ENCODE measurements around the gene TM9SF1. TPM values are rescaled to one million over a fixed set of nuclear protein-coding genes. Genes with fewer than 3 reads are reported as not detected.

The TM9SF1 gene
- polyA plus RNA-seq, 3 donors, result 14.6 to 56.0 (median 51.1) TPM

GRCh38 chr14:24241829-24242443, 46.7 kb upstream of the TM9SF1 start:
- Histone ChIP-seq H3K4me3 (replicated peaks in 1 of 3; ENCODE audit: low read depth in 2 of 3, low read length in 3 of 3) (peak overlapping the region; percentile 48 to 82 (median 78)), H3K9ac (ENCODE audit: insufficient read depth, low read length, poor library complexity, severe bottlenecking) (peak overlapping the region; percentile 85), H3K4me2 (replicated peaks; ENCODE audit: extremely low read depth, low read length, poor library complexity, severe bottlenecking) (peak overlapping the region; percentile 80), H3K27ac (ENCODE audit: low read depth in 1 of 2, low read length in 2 of 2) (peak overlapping the region; percentile 94 to 98), H2AFZ (ENCODE audit: insufficient read depth, low read depth, low read length, poor library complexity, severe bottlenecking) (peak overlapping the region; percentile 54), H3K9me3 (replicated peaks in 1 of 2; ENCODE audit: control insufficient read depth in 1 of 2, insufficient read depth in 1 of 2, low read length in 2 of 2) (no peaks in the 10 kb centered on the region), H3K79me2 (ENCODE audit: insufficient read depth, low read length) (peaks cover 47% of the 10 kb centered on the region), H3K27me3 (ENCODE audit: control insufficient read depth in 2 of 2, insufficient read depth in 2 of 2, low read length in 2 of 2) (no peaks in the 10 kb centered on the region), H3K36me3 (replicated peaks in 1 of 2; ENCODE audit: control insufficient read depth in 1 of 2, insufficient read depth in 2 of 2, low read length in 2 of 2) (peaks cover 42 to 45% of the 10 kb centered on the region in 2 donors), H3K4me1 (ENCODE audit: control insufficient read depth in 1 of 2, insufficient read depth in 2 of 2, low read length in 2 of 2) (peaks cover 50 to 72% of the 10 kb centered on the region in 2 donors), H4K20me1 (ENCODE audit: insufficient read depth, low read length) (peaks cover 52% of the 10 kb centered on the region)
- intact Hi-C loops (cut with micrococcal nuclease), result loop anchor here (1.0 to 10.0 kb wide), 6 partner anchors 9 to 193 kb away; partner anchors contain the start of genes DHRS1 (in 1 of the 2), GMPR2 (in 1 of the 2), NEDD8 (in 1 of the 2) and NOP9 (in 1 of the 2)
- Mint-ChIP-seq H3K4me1 (peaks cover 66% of the 10 kb centered on the region), H3K4me3 (peak overlapping the region; percentile 90 to 97), H3K27me3 (ENCODE audit: low read depth in 3 of 3) (no peaks in the 10 kb centered on the region), H3K9me3 (peaks cover 0 to 2% (median 0%) of the 10 kb centered on the region in 7 donors), H3K27ac (peak overlapping the region; percentile 99 to 100 (median 100)), H3K36me3 (peaks cover 42 to 43% of the 10 kb centered on the region in 2 donors)
- under 1% methylated on average over 37 of the region's 39 CpGs for WGBS (ENCODE audit: insufficient coverage)
- DNase-seq, result peak; percentile 88 to 93 (median 92)
- peak; percentile 33 for TF ChIP-seq CTCF (IDR thresholded peaks at IDR 0.05)

- peaks cover 56 to 59% of the 10 kb centered on the region in 2 donors for H3K36me3 Mint-ChIP-seq
- DNase-seq, result no peak
- intact Hi-C loops (cut with micrococcal nuclease), result loop anchor here in 1 of 2 donors (5.0 to 10.0 kb wide), 2 partner anchors 57 to 194 kb away; partner anchors contain the start of genes DHRS1 and NOP9
- H3K4me3 Mint-ChIP-seq, result no peak overlapping the region
- no peaks in the 10 kb centered on the region for H3K27me3 Mint-ChIP-seq (ENCODE audit: low read depth in 3 of 3)
- H3K4me1 ChIP-seq (ENCODE audit: control insufficient read depth in 1 of 2, insufficient read depth in 2 of 2, low read length in 2 of 2), result peaks cover 45 to 68% of the 10 kb centered on the region in 2 donors
- peak overlapping the region; percentile 80 for H3K4me2 ChIP-seq (replicated peaks; ENCODE audit: extremely low read depth, low read length, poor library complexity, severe bottlenecking)
- H3K9me3 Mint-ChIP-seq, result peaks cover 0 to 2% (median 0%) of the 10 kb centered on the region in 7 donors
- TF ChIP-seq CTCF (IDR thresholded peaks at IDR 0.05), result no peak
- H3K27ac ChIP-seq (ENCODE audit: low read depth in 1 of 2, low read length in 2 of 2), result peak overlapping the region in 1 of 2 donors; percentile 45
- peaks cover 55% of the 10 kb centered on the region for H3K79me2 ChIP-seq (ENCODE audit: insufficient read depth, low read length)
- H2AFZ ChIP-seq (ENCODE audit: insufficient read depth, low read depth, low read length, poor library complexity, severe bottlenecking), result no peak overlapping the region
- H4K20me1 ChIP-seq (ENCODE audit: insufficient read depth, low read length), result peaks cover 68% of the 10 kb centered on the region
- H3K9me3 ChIP-seq (replicated peaks in 1 of 2; ENCODE audit: control insufficient read depth in 1 of 2, insufficient read depth in 1 of 2, low read length in 2 of 2), result no peaks in the 10 kb centered on the region
- H3K27me3 ChIP-seq (ENCODE audit: control insufficient read depth in 2 of 2, insufficient read depth in 2 of 2, low read length in 2 of 2), result no peaks in the 10 kb centered on the region
- 100% methylated on average over 5 of the region's 9 CpGs for WGBS (ENCODE audit: insufficient coverage)
- H3K9ac ChIP-seq (ENCODE audit: insufficient read depth, low read length, poor library complexity, severe bottlenecking), result no peak overlapping the region
- H3K27ac Mint-ChIP-seq, result peak overlapping the region in 5 of 7 donors; percentile 19 to 88 (median 79)
- H3K4me3 ChIP-seq (replicated peaks in 1 of 3; ENCODE audit: low read depth in 2 of 3, low read length in 3 of 3), result peak overlapping the region in 1 of 3 experiments; percentile 2
- peaks cover 66% of the 10 kb centered on the region for H3K4me1 Mint-ChIP-seq
- peaks cover 56 to 61% of the 10 kb centered on the region in 2 donors for H3K36me3 ChIP-seq (replicated peaks in 1 of 2; ENCODE audit: control insufficient read depth in 1 of 2, insufficient read depth in 2 of 2, low read length in 2 of 2)
These were observed 45.1 kb upstream of the TM9SF1 start for GRCh38 chr14:24240110-24240918.

All from CD14-positive monocyte (primary cell).